ENCODE measurements around the gene GRPR. TPM values are rescaled to one million over a fixed set of nuclear protein-coding genes. Genes with fewer than 3 reads are reported as not detected.

GRPR gene
- 0.39 TPM for total RNA-seq

- peak; percentile 77 for DNase-seq
These were observed at the start of gene GRPR for GRCh38 chrX:16123222-16123786. Gene GRPR, plus strand, starts transcription at chrX:16123565. Its CDS starts 389 bp downstream, at chrX:16123954.

DNA sequence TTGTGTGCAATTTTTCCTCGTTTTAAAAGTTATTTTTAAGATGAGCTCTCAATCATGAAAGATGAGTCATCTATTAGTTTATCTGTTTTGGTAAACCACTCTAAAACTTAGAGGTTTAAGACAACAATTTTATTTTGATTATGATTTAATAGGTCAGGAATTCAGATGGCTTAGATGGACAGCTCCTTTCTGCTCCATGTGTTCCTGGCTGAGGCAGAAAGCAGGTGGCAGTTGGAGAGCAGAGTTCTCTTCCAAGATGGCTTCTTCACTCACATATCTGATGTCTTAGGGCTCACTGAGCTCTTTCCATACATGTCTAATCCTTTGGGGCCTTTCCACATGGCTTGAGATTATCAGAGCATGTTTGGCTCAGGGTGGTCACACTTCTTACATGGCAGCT lies 48.3 kb upstream of the GRPR start:
- DNase-seq, result no peak

- no peak for DNase-seq
These were observed 46.5 kb upstream of the GRPR start for GRCh38 chrX:16076834-16077233.

- no peak for DNase-seq
These were observed 45.6 kb upstream of the GRPR start for GRCh38 chrX:16077811-16078210.

- DNase-seq, result no peak
These were observed 42.0 kb upstream of the GRPR start for GRCh38 chrX:16081357-16081756.

DNA sequence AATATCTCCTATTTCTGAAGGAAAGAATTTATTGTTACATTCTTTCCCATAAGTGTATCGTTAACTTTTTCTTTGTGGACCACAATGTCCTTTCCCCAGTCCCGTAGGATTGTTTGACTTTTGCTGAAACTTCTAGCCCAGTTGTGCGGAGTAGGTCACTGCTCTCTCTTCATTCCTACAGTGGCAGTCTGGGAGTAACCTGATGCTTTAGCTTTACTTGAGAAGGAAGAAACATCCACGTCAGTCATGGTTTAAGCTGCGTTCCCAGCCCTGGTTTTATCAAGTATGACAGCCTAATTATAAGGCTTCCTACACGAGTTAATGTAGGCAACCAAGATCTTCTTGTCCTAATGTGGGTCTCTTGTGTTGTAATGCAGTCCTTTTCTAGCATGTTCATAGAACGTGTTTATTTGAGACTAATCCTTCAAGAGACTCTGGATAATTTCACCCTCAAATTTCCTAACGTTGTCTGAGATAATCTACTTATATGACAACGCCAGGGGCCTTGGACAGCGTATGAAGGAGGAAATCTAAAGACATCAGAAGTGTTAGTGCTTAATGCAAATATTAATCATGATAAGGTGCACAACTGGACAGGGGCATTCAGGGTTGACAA lies 40.8 kb upstream of the GRPR start:
- no peak for DNase-seq

DNA sequence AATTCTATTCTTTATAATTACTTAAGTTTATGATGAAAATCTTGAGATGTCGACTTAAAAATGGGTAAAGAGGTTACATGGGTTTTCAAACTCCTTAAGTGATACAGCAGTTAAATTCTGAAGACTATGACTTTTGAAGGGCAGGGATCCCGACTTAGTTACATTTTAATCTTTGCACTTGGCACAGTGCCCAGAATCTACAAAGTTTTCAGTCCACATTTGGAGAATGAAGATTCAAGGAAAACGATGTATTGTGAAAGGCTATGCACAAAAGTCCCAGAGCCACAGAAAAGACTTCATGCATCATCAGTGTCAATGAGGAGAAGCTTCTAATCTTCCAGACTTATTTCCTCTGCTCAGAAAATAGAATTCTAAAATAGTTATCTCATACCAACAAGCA lies 36.3 kb upstream of the GRPR start:
- DNase-seq, result no peak

DNA sequence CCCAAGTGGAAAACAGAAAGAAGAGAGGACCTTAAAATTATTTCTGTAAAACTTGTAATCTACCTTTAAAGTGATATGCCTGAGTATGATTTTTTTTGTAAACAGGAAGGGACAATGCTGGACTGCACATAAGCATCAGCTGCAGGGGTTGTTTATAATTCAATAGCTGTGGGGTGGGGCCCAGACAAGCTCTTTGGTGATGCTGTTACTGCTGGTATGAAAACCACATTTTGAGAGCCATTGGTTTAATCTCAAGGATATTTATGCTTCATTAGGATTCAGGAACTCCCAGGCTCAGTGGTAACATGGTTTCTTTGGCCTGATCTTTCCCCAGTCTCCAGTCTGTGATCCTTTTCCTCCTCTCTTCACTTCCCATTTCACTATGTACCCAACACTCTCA lies 34.3 kb upstream of the GRPR start:
- DNase-seq, result no peak

DNA sequence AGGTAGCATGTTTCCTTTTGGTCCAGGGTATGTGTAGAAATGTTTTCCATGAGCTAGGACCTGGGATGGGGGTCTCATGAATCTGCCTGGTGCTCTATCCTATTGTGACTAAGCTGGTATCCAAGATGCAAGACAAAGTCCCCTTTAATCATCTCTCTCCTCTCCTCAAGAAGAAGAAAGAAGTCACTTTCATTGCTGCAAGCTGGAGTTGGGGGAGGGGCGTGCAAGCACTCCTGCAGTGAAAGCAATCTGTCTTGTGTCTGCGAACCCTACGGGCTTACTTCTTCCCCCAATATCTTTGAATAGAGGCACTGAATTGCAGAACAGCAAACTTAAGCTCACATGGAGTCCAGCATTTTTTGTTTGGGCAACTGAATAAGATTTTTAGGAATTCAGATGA lies 27.2 kb upstream of the GRPR start:
- DNase-seq, result no peak

GRCh38 chrX:16100673-16101072 lies 22.7 kb upstream of the GRPR start:
- no peak for DNase-seq

DNA sequence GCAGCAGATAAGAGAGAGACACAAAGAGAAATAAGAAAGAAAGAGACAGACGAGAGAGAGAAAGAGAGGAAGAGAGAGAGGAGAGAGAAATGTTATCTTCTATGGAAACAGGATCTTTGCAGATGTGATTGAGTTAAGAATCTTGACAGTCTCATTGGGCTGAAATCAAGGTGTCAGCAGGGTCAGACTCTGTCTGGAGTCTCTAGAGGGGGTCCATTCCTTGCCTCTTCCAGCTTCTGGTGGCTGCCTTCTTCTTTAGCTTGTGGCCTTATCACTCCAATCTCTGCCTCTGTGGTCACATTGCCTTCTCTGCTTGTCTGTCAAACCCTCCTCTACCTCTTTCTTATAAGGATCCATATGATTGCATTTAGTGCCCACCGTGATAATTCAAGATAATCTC lies 21.8 kb upstream of the GRPR start:
- DNase-seq, result no peak

GRCh38 chrX:16103625-16104024 lies 19.7 kb upstream of the GRPR start:
- DNase-seq, result no peak

DNA sequence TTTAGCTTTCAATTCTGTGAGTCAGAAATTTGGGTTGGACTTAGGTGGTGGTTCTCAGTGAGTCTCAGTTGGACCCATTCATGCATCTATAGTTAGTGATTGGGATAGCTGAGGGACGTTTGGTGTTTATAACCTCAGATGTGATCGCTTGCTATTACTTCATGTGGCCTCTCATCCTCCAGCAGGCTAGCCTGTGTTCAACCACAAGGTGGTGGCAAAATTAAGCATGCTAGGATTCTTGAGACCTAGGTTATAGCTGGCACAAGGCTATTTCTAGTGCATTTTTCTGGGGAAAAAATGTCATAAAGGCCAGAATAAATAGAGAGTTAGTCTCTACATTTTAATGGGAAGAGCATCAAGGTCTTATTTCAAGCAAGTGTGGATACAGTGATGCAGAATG lies 10.9 kb upstream of the GRPR start:
- no peak for DNase-seq

- peak; percentile 0 for DNase-seq
These were observed 9.3 kb upstream of the GRPR start for GRCh38 chrX:16113978-16114565.

DNA sequence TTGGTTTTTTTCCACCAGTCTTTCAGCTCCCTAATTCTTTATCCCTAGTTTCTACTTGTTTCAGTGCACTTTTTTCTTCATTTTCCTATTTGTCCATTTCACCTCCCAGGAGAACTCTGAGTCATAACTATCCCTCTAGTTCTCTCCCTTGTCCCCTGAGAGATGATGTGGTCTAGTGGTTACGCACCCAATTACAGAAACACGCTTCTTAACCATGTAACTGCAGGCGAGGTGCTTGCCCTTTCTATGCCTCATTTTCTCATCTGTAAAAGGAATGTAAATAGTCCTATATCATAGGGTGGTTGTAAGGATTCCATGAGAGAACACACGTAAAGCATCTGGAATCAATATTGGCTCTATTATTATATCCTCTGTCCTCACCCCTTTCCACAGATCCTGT lies 8.8 kb upstream of the GRPR start:
- peak; percentile 33 for DNase-seq

DNA sequence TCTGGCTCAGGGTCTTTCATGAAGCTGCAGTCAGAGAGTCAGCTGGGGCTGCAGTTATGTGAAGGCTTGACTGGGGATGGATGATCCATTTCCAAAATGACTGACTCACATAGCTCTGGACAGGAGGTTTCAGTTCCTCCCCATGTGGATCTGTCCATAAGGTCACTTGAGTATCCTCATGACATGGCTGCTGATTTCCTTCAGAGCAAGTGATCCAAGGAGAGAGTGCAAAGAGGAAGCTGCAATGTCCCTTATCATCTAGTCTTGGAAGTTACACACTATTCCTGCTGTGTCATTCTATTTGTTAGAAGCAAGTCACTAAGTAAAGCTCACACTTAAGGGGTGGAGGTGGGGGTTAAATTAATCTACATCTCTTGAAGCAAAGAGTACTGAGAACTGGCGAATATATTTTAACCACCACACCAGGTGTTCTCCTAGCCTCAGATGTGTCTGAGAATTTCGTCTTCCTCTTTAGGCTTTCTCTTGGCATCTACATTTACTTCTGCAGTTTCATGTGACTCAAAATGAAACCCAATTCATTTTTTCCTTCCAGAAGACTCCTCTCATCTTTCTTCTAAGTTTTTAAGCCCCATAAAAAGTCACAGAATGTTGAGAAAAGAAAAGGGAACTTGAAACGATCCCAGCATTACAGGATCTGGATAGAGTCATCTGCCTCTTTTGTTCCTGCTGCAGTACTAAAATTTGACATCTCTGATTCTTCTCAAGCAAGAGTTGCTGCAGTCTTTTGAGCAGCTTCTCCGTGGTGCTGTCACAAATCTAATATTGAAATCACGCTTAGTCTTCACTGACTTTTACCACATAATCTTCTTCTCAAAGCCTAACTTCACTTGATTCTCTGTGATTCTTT lies 3.8 kb upstream of the GRPR start:
- DNase-seq, result no peak

DNA sequence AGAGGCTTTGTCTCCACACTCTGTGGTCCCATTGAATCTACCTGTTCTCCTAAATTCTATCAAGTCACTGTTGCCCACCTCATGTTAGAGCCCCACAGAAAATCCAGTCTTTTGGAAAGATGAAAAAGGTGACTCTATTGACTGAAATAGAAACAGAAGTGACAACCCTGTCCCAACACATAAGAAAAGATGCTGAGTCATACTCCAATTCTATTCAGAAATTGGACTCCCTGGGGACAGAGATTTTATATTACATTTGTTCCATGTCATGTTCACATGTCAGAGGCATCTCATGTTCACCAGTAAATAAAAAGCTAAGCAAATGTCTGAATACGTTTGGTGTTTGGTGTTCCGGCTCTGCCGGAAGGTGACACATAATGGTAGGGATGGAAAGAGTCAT lies 2.9 kb upstream of the GRPR start:
- no peak for DNase-seq

GRCh38 chrX:16124201-16124600 lies 836 bp downstream of the GRPR start:
- DNase-seq, result no peak

GRCh38 chrX:16125520-16126149 lies 2.3 kb downstream of the GRPR start:
- no peak for DNase-seq

GRCh38 chrX:16130707-16131106 lies 7.3 kb downstream of the GRPR start:
- no peak for DNase-seq

GRCh38 chrX:16134936-16135335 lies 11.6 kb downstream of the GRPR start:
- no peak for DNase-seq

DNA sequence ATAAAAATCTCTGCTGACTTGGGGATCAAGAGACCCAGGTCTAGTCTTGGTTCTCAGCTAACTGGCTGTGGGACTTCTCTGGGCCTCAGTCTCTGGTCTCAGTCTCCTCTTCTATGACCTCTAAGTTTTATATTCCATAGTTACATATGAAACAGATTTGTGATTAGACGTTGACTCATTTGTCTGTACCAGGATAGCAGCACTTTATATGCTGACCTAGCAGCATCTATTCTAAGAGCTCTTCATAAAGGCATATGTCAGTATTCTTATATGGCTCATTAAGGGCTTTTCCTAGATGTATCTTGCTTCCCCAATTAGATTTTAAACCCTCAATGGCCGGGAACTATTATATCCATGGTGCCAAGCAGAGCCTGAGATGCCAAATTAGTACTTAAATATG lies 12.7 kb downstream of the GRPR start:
- no peak for DNase-seq

Measured in skin of body (tissue), 2 donors.